ENCODE measurements around the gene PCDHGA1.
"Not testable (repeated sequence)": the region's sequence is repeated elsewhere in the genome, so short reads cannot be mapped to it uniquely, and the experiment has no call there.

PCDHGA1 gene

GRCh38 chr5:141343953-141344463 is 13.7 kb downstream of the PCDHGA1 start:
- DNase-seq (ENCODE audit: low read depth): no peak
- H3K4me3 ChIP-seq (ENCODE audit: low read depth, low read length): peak overlapping the region; percentile 45

- DNase-seq (ENCODE audit: low read depth): no peak
- H3K4me3 ChIP-seq (ENCODE audit: low read depth, low read length): no peak overlapping the region
Measured at GRCh38 chr5:141345327-141345726, 15.0 kb downstream of the PCDHGA1 start.

DNA sequence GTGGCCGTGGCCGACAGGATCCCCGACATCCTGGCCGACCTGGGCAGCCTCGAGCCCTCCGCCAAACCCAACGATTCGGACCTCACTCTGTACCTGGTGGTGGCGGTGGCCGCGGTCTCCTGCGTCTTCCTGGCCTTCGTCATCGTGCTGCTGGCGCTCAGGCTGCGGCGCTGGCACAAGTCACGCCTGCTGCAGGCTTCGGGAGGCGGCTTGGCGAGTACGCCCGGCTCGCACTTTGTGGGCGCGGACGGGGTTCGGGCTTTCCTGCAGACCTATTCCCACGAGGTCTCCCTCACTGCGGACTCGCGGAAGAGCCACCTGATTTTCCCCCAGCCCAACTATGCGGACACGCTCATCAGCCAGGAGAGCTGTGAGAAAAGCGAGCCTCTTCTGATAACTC is 15.7 kb downstream of the PCDHGA1 start:
- not testable (repeated sequence) for H3K4me3 ChIP-seq (ENCODE audit: low read depth, low read length); DNase-seq (ENCODE audit: low read depth)

DNA sequence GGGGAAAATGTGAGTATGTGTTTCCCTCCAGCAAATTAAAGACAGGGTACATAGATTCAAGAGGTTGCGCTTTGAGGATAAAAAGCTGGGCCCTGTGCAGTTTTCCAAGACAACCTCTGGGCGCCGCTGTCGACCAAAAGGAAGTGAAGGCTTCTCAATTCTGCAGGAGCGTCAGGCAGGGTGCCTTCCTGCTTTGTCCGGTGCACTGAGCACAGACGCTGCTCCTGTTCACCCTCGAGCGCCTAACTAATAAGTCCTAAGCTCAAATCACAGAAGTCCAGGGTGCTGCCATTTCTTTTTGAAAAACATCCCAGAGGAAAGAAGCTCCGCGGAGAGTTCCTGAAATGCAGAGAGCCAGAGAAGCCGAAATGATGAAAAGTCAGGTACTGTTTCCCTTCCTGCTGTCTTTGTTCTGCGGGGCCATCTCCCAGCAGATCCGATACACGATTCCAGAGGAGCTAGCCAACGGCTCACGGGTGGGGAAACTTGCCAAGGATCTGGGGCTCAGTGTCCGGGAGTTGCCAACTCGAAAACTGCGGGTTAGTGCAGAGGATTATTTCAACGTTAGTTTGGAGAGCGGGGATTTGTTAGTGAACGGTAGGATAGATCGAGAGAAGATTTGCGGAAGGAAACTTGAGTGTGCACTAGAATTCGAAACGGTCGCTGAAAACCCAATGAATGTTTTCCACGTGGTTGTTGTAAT is 19.8 kb downstream of the PCDHGA1 start, which contains the start of gene PCDHGB1:
Gene PCDHGB1 (plus strand): TSS at position 183 of the 703 bp plus-strand sequence. CDS start 162 bp downstream, at position 345.
- no peak for DNase-seq (ENCODE audit: low read depth)
- peak within 1 kb of the TSS; percentile 32 for H3K4me3 ChIP-seq (ENCODE audit: low read depth, low read length)

DNA sequence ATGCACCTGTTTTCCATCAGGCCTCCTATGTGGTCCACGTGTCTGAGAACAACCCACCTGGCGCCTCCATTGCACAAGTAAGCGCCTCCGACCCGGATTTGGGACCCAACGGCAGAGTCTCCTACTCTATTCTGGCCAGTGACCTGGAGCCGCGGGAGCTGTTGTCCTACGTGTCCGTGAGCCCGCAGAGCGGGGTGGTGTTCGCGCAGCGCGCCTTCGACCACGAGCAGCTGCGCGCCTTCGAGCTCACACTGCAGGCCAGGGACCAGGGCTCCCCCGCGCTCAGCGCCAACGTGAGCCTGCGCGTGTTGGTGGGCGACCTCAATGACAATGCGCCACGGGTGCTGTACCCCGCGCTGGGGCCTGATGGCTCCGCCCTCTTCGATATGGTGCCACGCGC is 21.3 kb downstream of the PCDHGA1 start:
- DNase-seq (ENCODE audit: low read depth): no peak
- no peak overlapping the region for H3K4me3 ChIP-seq (ENCODE audit: low read depth, low read length)

DNA sequence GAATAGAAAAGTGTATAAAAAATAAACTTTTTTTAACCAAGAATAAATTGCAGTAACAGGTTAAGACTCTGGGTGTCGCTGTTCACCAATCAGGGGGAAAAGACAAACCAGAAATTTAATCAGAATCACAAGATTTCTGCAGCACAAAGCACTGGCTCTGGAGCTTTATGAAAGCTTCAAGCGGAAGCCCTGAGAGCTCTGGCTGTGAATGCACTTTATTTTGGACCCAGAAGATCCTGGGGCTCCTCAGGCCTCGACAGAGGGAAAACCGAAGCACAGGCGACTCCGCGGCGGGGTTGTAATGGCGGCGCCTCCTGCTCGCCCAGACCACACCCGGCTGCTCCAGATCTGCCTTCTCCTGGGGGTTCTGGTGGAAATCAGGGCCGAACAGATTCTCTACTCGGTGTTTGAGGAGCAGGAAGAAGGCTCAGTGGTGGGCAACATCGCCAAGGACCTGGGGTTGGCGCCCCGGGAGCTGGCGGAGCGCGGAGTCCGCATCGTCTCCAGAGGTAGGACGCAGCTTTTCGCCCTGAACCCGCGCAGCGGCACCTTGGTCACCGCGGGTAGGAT is 24.7 kb downstream of the PCDHGA1 start, which contains the start of gene PCDHGA4:
Gene PCDHGA4 (plus strand): TSS at position 122 of the 570 bp plus-strand sequence. CDS start 87 bp downstream, at position 209.
- H3K4me3 ChIP-seq (ENCODE audit: low read depth, low read length): peak within 1 kb of the TSS; percentile 49
- DNase-seq (ENCODE audit: low read depth): no peak

GRCh38 chr5:141355641-141356040 is 25.3 kb downstream of the PCDHGA1 start:
- DNase-seq (ENCODE audit: low read depth): no peak
- peak overlapping the region; percentile 49 for H3K4me3 ChIP-seq (ENCODE audit: low read depth, low read length)

GRCh38 chr5:141356133-141356532 is 25.8 kb downstream of the PCDHGA1 start:
- no peak for DNase-seq (ENCODE audit: low read depth)
- H3K4me3 ChIP-seq (ENCODE audit: low read depth, low read length): no peak overlapping the region

GRCh38 chr5:141356950-141357349 is 26.6 kb downstream of the PCDHGA1 start:
- DNase-seq (ENCODE audit: low read depth): no peak
- H3K4me3 ChIP-seq (ENCODE audit: low read depth, low read length): no peak overlapping the region

- peak within 1 kb of the TSS; percentile 43 for H3K4me3 ChIP-seq (ENCODE audit: low read depth, low read length)
- no peak for DNase-seq (ENCODE audit: low read depth)
Measured at GRCh38 chr5:141359790-141360426, 29.6 kb downstream of the PCDHGA1 start, which contains the start of gene PCDHGB2. TSS of gene PCDHGB2 (plus strand) at chr5:141359994. CDS start at chr5:141360136, 142 bp downstream.

GRCh38 chr5:141360685-141361084 is 30.4 kb downstream of the PCDHGA1 start:
- no peak overlapping the region for H3K4me3 ChIP-seq (ENCODE audit: low read depth, low read length)

DNA sequence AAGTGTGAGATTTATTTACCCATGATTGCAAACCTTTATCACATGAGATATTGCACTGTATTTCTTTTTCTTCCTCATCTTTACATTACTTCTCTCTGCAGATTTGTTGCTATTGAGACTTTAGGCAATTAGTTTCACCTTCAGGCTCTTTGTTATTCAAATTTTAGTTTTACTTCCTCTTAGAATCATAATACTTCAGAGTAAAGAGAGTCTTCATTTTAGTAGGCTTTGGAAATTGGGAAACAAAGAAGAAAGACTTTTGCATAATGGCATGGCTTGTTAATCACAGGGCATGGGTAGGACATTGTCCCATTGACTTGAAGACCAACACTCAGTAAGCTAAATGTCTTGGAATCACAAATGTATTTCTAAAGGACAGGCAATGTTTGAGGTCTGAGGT is 32.4 kb downstream of the PCDHGA1 start:
- no peak overlapping the region for H3K4me3 ChIP-seq (ENCODE audit: low read depth, low read length)
- DNase-seq (ENCODE audit: low read depth): no peak

More at GRCh38 chr5:141360685-141361084, 30.4 kb downstream of the PCDHGA1 start:
- DNase-seq (ENCODE audit: low read depth): no peak

- H3K4me3 ChIP-seq (ENCODE audit: low read depth, low read length): peak within 1 kb of the TSS; percentile 27
- no peak for DNase-seq (ENCODE audit: low read depth)
Measured at GRCh38 chr5:141363952-141364660, 33.8 kb downstream of the PCDHGA1 start, which contains the start of gene PCDHGA5. TSS of gene PCDHGA5 (plus strand) at chr5:141364162. CDS start at chr5:141364331, 169 bp downstream.

DNA sequence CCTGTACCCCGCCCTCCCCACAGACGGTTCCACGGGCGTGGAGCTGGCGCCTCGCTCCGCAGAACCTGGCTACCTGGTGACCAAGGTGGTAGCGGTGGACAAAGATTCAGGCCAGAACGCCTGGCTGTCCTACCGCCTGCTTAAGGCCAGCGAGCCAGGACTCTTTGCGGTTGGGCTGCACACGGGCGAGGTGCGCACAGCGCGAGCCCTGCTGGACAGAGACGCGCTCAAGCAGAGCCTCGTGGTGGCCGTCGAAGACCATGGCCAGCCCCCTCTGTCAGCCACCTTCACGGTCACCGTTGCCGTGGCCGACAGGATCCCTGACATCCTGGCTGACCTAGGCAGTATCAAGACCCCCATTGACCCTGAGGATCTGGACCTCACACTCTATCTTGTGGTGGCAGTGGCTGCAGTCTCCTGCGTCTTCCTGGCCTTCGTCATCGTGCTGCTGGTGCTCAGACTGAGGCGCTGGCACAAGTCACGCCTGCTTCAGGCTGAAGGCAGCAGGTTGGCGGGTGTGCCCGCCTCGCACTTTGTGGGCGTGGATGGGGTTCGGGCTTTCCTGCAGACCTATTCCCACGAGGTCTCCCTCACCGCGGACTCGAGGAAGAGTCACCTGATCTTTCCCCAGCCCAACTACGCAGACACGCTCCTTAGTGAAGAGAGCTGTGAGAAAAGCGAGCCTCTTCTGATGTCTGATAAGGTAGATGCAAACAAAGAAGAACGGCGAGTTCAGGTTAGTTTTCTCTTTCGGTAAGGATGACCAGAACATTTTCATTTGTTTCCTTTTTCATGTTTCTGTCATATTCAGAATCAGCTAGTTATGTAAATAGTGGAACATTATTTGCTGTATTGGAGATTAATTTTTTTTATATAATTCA is 35.9 kb downstream of the PCDHGA1 start:
- no peak overlapping the region for H3K4me3 ChIP-seq (ENCODE audit: low read depth, low read length)
- no peak for DNase-seq (ENCODE audit: low read depth)

GRCh38 chr5:141369994-141370848 is 39.9 kb downstream of the PCDHGA1 start, which contains the start of gene PCDHGB3:
TSS of gene PCDHGB3 (plus strand) at chr5:141370242. CDS start at chr5:141370395, 153 bp downstream.
- H3K4me3 ChIP-seq (ENCODE audit: low read depth, low read length): peak within 1 kb of the TSS; percentile 37

GRCh38 chr5:141371572-141372475 is 41.5 kb downstream of the PCDHGA1 start:
- H3K4me3 ChIP-seq (ENCODE audit: low read depth, low read length): no peak overlapping the region

More at GRCh38 chr5:141369994-141370848, 39.9 kb downstream of the PCDHGA1 start, which contains the start of gene PCDHGB3:
- DNase-seq (ENCODE audit: low read depth): peak; percentile 30

More at GRCh38 chr5:141371572-141372475, 41.5 kb downstream of the PCDHGA1 start:
- DNase-seq (ENCODE audit: low read depth): no peak

Measured in skeletal muscle cell (primary cell).